HS-27A (cell line): ENCODE measurements around the gene ALOX5.
"Not testable (repeated sequence)": the region's sequence is repeated elsewhere in the genome, so short reads cannot be mapped to it uniquely, and the experiment has no call there.

ENCODE experiments used
- DNase-seq: peaks from one replicate; pipeline ENCODE4 v3.0.0-alpha.2; 2012; ENCODE audit warnings: low read depth, missing footprints

Gene ALOX5

GRCh38 chr10:45374350-45375052 is 485 bp downstream of the ALOX5 start:
- DNase-seq = no peak

GRCh38 chr10:45375101-45375500 is 1.1 kb downstream of the ALOX5 start:
- no peak for DNase-seq

- no peak for DNase-seq
These were observed 1.8 kb downstream of the ALOX5 start for GRCh38 chr10:45375716-45376231.

- no peak for DNase-seq
These were observed 2.4 kb downstream of the ALOX5 start for GRCh38 chr10:45376371-45376801.

GRCh38 chr10:45377321-45377720 is 3.3 kb downstream of the ALOX5 start:
- no peak for DNase-seq

GRCh38 chr10:45377858-45378257 is 3.8 kb downstream of the ALOX5 start:
- DNase-seq = no peak

GRCh38 chr10:45378914-45379726 is 5.1 kb downstream of the ALOX5 start:
- no peak for DNase-seq

DNA sequence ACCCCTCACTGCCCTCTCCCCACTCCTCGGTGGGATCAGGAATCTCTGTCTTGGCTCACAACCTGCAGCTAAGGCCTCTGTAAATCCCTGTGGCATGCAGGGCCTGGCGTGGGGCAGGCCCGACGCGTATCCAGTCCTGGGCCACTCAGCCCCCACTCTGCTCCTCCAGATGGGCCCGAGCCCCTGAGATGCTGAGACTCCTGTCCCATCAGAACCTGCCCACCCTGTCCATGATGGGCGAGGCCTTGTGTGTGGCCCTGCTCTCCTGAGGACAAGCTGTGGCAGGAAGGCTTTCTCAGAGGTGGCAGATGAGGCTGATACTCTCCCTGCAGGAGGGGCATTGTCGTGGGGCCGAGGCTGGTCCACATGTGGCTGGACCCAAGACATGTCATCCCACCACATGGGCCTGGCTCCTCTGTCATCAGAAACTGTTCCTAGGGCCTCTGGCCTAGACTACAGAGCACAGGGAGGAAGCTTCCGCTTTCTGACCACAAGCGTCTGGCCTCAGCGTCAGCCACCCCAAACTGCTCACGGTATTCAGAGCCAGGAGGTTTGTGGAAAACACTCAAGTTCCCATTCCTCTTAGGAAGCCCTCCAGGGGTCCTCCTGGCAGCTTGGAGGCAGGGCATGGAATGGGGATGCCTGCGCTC is 6.0 kb downstream of the ALOX5 start:
- no peak for DNase-seq

DNA sequence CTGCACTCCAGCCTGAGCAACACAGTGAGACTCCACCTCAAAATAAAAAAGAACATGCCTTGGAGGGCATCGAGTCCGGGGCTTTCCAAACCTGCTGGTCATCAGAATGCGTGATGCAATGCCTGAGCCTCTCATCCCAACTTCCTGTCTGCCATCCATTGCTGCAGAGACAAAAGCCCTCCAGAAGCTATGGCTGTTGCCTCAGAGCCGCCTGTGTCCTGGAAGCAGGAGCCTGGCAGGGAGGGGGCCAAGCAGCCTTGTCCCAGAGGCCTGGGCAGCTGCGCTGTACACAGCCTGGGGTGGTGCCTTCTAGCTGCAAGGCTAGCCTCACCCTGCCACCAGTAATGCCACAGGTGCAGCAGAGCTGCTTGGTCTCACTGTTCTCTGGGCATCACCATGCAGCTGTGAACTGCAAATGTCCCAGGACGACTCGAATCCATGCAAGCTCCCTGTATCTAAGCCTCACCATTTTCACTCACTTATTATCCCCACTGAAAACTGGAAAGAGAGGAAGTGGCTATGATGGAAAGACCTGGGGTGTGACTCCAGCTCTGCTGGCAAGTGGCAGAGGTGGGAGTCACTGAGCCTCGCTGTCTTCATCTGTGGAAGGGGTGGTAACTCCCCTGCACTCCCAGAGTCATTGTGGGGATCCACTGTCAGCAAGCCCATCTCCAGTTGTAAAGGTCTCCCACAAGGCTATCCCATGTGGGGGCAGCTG is 7.0 kb downstream of the ALOX5 start:
- no peak for DNase-seq

DNA sequence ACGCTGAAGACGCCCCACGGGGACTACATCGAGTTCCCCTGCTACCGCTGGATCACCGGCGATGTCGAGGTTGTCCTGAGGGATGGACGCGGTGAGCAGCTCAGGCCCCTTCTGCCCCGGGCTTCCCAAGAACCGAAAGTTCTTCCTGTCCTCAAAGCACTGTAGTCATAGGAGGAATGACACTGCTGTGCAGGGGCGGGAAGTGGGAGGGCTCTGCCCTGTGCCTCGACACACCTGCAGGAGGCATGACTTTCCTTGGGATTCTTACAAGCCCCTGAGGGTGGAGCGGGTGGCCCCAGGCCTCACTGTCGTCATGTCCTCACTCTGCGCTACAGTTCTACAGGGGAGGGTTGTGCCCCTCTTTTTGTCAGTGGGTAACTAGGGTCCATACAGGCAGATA is 8.6 kb downstream of the ALOX5 start:
- DNase-seq = no peak

GRCh38 chr10:45383682-45384330 is 9.8 kb downstream of the ALOX5 start:
- no peak for DNase-seq

- no peak for DNase-seq
These were observed 12.6 kb downstream of the ALOX5 start for GRCh38 chr10:45386657-45387056.

DNA sequence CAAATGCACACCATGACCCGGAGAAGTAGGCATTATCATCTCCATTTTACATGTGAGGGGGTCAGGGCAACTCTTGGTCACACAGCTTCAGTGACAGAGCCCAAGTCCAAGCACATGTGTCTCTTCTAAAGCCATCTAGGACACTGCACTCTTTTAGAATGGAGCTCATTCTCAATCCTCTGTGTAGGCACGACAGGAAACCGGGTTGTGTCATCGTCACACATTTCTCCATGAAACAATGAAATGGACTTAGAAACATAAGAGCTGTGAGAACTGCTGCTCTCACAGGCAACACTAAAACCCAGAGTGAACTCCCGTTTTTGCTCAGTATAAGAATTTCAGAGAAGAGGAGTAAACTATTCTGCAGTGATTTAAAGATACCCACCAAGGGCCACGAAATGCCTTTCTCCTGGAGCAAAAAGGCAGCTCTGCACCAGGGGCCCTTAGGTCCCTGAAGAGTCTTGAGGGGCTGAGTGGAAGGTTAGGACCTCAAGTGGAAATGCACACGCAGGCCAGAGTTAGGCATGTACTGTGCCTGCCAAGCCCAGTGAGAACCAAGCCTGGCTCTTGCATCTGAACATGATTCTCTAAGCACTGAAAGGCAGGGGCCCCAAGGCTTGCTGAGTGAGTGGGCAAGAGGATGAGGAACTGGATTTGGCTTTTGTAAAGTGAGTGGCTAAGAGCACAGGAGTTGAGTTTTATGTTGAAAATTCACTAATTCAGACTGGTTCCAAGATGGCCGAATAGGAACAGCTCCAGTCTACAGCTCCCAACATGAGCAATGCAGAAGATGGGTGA is 13.3 kb downstream of the ALOX5 start:
- no peak for DNase-seq

DNA sequence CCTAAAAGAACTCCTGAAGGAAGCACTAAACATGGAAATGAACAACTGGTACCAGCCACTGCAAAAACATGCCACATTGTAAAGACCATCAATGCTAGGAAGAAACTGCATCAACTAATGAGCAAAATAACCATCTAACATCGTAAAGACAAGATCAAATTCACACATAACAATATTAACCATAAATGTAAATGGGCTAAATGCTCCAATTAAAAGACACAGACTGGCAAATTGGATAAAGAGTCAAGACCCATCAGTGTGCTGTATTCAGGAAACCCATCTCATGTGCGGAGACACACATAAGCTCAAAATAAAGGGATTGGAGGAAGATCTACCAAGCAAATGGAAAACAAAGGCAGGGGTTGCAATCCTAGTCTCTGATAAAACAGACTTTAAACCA is 15.7 kb downstream of the ALOX5 start:
- DNase-seq = not testable (repeated sequence)

GRCh38 chr10:45391636-45392035 is 17.6 kb downstream of the ALOX5 start:
- DNase-seq = not testable (repeated sequence)

DNA sequence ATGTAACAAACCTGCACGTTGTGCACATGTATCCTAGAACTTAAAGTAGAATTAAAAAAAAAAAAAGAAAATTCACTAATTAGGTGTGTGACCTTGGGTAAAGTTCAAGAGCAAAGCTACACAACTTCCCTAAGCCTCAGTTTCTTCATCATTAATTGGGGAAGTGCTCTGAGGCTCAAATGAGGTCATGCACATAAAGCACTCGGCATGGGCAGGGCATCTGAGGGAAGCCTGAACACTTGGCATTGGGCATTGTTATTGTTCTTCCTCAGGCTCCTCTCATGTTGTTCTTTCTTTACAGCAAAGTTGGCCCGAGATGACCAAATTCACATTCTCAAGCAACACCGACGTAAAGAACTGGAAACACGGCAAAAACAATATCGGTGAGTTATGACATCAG is 21.5 kb downstream of the ALOX5 start:
- no peak for DNase-seq

GRCh38 chr10:45398595-45398994 is 24.6 kb downstream of the ALOX5 start:
- no peak for DNase-seq

DNA sequence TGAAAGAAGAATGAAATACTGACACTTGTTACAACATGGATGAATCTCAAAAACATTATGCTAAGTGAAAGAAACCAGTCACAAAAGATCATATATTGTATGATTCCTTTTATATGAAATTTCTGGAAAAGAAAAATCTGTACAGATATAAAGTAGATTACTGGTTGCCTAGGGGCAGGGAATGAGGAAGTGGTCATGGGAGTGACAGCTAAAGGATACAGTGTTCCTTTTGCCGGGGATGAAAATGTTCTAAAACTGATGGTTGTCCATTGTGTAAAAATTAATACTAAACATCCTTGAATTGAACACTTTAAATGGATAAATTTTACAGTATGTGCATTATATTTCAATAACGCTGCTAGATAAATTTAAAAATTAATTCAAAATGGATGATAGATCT is 25.1 kb downstream of the ALOX5 start:
- no peak for DNase-seq

- no peak for DNase-seq
These were observed 29.1 kb downstream of the ALOX5 start for GRCh38 chr10:45403151-45403550.

- DNase-seq = no peak
These were observed 30.2 kb downstream of the ALOX5 start for GRCh38 chr10:45404087-45404769.
